KG1 (cell line): Measurements from ENCODE around the gene BEND7.
"Not testable (repeated sequence)": the region's sequence is repeated elsewhere in the genome, so short reads cannot be mapped to it uniquely, and the experiment has no call there.

Experiments
- DNase-seq: peaks from one replicate; lab custom pipeline; 2025; lab: John Stamatoyannopoulos, UW

Gene BEND7, protein sequence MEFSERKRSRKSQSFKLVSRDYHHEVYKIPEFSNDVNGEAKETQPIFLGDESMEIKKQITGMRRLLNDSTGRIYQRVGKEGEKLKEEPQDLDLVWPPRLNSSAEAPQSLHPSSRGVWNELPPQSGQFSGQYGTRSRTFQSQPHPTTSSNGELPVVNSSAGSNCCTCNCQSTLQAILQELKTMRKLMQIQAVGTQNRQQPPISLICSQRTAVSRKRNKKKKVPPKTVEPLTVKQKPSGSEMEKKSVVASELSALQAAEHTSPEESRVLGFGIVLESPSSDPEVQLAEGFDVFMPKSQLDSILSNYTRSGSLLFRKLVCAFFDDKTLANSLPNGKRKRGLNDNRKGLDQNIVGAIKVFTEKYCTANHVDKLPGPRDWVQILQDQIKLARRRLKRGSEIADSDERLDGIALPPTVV

DNA sequence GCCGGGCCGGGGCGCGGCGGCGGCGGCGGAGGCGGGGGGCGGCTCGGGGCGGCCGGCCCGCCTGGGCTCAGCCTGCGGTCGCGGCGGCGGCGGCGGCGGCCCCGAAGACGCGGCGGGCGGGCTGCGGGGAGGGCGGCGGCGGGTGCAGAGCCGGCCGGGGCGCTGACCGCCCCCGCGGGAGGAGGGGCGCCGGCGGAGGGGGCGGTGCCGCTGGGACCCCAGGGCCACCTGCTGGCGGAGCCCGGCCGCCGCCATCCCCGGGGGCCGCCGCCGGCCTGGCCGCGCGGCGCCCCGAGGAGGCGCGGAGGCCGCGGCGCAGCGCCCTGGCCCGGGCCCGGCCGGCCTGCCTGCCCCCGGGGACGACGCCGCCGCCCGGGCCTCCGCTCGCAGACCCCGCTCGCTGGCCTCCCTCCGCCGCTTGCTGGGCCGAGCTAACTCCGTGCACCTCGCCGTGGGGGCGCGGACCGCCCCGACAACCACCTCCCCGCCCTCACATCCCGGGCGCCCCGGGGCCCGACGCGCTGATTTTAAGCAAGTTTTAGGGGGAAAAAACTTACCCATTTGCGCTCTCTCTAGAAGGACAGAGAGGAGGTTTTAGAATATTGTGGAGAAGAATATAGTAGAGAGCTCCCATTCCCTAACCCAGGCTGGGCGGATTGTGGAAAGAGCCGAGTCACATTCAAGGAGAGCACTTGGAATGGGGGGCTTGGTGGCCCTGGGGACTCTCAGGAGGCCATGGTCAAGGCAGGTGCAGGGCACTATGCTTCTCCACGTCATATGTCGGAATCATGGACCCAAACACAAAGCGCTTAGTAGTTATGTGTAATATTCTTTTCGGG, at the start of gene BEND7:
Gene BEND7 (minus strand): TSS at position 140 of the 839 bp plus-strand sequence. CDS start 481 bp downstream, outside the sequence.
- no peak for DNase-seq

DNA sequence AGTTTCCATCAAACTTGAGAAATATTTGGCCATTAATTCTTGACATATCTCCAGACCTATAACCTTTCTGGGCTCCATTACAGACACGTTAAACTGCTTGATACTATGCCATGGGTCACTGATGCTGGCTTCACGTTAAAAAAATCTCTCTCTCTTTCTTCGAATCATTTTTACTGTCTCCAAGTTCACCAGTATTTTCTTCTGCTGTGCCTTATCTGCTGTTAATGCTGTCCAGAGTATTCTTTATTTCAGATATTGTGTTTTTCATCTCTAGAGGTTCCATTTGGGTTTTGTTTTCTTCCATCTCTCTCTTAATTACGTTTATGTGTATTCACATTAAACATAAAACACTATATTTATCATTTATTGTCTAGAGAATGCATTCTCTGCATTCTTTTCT, 45.1 kb upstream of the BEND7 start:
- no peak for DNase-seq

DNA sequence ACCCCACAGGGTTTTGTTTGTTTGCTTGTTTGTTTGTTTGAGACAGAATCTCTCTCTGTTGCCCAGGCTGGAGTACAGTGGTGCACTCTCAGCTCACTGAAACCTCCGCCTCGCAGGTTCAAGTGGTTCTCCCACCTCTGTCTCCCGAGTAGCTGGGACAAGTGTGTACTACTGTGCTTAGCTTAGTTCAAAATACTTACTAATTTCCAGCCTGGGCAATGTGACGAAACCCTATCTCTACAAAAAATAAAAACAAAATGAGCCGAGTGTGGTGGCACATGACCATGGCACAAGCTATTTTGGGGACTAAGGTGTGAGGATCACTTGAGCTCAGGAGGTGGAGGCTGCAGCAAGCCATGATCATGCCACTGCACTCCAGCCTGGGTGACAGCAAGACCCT, 42.7 kb upstream of the BEND7 start:
- DNase-seq: no peak

DNA sequence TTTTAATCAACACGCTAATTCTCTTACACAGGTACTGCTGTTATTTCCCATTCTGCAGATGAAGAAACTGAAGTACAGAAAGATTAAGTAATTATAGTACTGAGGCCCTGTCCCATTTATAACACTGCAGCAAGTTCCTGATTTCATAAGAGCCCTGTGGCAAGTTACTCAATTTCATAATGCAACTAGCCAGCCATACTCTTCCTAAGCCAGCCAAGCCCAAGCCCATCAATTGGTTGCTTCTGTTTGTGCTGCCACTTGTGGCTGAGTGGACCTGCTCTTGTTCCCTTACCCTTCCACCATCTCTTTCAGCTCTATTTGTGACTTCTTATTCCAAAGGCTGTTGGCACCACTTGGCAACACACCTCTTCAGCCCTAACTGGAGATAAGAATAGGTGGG, 38.2 kb upstream of the BEND7 start:
- DNase-seq: no peak

DNA sequence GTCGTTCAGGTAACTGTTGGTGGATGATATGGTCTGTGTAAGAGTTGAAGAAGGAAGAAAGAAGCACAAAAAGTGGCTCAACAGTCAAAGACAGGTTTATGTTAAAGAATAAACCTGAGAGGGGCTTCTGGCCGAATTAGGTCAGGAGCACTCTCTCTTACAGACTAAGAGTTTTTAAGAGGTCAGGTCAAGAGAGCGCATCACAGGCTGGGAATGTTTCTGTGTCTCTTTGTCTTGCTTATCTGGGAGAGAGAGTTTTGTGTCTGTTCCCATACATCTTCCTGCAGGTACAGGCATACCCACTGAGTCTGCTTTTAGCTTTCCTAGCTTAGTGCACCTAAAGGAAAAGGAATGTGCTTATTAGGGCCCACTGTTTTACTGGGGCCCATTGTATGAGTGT, 35.8 kb upstream of the BEND7 start:
- no peak for DNase-seq

DNA sequence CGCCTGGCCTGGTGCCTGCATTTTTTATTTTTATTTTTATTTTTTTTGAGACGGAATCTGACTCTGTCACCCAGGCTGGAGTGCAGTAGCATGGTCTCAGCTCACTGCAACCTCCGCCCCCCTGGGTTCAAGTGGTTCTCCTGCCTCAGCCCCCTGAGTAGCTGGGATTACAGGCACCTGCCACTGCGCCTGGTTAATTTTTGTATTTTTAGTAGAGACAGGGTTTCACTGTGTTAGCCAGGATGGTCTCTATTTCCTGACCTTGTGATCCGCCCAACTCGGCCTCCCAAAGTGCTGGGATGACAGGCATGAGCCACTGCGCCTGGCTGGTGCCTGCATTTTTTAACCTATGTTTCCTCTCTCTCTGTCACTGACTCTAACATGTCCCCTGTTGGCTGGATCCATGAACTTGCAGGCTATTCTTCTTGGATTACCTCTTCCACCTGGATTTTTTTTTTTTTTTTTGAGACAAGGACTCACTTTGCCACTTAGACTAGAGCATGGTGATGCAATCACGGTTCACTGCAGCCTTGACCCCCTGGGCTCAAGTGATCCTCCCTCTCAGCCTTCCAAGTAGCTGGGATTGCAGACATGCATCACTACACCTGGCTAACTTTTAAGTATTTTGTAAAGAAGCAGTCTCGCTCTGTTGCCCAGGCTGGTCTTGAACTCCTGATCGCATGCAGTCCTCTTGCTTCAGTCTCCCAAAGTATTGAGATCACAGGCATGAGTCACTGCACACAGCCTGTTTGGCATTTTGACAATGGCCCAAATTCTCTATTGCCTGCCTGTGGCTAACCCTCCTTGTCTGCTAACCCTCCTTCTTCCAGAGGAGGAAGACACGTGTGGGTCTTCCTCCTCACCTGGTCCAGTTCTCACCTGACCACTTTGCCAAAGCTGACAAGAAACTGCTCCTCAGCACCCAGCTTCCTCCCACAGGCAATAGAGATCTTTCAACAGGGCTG, 34.9 kb upstream of the BEND7 start:
- DNase-seq: no peak

DNA sequence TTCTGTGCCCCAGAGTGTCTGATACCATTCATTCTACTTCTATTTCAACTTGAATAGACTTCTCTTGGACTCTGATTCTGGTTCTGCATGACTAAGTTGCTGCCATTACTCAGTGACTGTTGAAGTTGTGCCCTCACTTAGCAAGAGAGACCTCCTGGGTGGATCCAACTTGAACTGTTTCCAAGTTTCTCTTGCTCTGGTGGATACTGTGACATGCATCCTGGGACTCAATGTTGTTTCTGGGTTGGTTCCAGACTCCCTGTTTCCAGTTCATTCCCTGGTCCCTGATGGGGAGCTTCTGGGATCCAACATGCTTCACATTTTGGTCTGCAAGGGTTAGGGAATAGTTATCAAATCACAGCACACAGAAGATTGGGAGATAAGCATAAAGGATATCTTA, 31.8 kb upstream of the BEND7 start:
- no peak for DNase-seq

DNA sequence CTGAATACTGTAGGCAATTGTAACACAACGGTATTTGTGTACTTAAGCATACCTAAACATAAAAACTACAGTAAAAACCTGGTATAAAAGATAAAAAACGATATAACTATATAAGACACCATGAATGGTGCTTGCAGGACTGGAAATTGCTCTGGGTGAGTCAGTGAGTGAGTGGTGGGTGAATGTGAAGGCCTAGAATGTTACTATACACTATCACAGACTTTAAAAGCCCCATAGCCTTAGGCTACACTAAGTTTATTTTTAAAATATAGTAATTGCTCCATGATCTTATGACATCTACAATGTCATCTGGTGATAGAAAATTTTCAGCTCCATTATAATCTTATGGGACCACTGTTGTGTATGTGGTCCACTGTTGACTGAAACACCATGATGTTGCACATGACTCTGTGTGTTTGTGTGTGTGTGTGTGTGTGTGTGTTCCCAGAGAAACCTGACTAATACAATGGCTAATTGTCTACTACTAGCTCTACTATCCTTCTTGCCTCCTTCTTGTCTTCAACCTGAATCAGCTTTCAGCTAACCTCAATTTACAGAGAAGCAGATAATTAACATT, 30.4 kb upstream of the BEND7 start:
- no peak for DNase-seq

DNA sequence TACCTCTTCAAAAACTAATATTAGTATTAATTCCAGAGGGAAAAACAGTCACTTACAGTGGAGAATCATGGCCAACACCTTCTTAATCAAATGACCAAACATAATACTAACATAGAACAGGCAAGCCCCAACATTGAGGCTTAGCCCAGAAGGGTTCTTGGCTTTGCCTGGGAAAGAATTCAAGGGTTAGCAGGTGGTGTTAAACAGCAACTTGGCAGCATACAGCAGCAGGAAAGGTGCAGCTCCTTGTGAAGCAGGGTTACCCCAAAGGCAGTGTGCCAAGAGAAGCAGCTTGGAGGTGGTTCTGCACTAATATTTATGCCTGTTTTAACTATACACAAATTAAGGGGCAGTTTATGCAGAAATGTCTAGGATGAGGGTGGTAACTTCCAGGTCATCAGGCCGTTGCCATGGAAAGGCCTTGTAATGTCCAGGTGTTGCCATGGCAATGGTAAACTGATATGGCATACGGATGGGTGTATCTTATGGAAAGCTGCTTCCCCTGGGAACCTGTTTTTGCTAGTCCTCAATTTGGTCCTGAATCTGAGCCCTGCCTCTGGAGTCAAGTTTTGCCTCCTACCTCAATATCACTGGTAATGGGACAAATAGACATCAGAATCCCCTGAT, 27.2 kb upstream of the BEND7 start:
- DNase-seq: no peak

DNA sequence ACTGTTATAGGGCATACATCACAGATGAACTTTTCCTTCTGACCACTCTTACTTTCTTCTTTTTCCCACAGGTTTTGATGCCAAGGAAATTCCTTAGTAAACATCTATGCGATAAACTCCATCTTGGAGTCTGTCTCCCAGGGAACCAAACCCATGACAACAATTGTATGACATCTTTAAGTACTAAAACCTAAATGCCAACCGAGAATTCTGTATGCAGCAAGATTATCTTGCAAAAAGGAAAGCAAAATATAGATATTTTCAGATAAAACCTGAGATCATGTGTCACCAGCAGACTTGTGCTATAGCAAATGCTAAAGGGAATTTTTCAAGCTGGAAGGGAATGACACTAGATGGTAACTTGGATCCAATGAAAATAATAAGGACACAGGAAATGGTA, 22.0 kb upstream of the BEND7 start:
- DNase-seq: no peak

DNA sequence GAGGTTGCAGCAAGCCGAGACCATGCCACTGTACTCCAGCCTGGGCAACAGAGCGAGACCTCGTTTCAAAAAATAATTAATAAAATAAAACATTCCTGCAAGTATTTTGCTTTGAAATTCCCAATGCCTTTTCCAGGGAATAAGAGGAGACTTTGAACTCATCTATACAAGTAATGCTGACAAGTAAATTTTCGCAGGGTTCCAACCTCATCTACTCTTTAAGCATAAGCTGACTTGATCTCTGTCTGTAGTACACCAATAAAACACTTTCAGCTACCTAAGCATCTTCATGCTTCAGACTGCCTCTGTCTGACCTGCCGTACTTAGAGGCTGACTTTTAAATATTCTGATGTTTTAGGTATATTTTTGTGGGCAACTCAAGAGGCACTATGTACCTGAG, 13.7 kb upstream of the BEND7 start:
- DNase-seq: no peak

DNA sequence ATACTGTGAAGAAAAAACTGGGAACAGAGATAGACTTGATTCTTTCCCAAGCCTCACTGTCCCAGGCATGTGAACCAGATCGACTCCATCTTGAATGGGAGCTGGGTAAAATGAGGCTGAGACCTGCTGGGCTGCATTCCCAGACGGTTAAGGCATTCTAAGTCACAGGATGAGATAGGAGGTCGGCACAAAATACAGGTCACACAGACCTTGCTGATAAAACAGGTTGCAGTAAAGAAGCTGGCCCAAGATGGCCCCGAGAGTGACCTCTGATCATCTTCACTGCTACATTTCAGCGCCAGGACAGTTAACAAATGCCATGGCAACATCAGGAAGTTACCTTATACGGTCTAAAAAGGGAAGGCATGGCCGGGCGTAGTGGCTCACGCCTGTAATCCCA, 9.2 kb upstream of the BEND7 start:
- DNase-seq: not testable (repeated sequence)

DNA sequence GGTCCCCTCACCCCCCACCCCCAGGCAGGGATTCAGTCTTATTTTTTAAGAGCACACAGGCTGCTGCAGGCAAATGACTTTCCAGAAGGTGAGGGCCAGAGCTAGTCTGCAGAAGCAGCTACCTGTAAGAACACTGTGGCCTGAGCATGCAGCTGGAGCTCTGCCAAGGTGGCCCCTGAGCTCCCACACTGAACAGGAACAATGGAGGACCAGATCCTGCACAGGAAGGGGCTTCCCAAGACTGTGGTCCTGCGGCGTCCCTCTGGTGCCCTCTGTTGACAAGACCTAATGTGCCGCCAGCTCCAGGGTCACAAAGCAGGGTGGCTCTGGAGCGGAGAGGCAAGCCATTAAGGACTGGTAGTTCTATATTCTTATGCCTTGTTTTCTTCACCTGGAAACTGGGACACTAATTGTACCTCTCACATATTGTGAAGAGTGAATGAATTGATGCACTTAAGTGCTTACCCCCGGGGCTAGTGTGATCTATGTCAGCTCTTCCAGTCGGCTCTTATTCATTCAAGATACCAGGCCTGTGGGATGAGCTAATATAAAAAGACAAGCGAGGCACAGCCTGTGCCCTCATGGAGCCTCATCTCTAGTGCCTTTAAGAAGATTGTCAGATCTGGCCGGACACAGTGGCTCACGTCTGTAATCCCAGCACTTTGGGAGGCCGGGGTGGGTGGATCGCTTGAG, 8.0 kb upstream of the BEND7 start:
- no peak for DNase-seq

DNA sequence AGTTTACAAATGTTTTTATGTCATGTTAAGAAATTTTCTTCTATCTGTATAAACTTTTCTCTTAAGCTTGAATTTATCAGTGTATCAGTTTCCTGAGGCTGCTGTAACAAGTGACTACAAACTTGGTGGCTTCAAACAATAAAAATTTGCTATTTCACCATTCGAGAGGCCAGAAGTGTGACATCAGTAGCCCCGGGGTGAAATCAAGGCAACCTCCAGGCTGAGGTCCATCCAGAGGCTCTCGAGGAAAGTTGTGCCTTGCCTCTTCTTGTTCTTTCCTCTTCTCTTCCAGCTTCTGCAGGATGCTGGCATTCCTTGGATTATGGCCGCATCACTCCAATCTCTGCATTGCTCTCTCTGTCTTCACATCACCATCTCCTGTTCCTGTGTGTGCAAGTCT, 6.5 kb upstream of the BEND7 start:
- no peak for DNase-seq

DNA sequence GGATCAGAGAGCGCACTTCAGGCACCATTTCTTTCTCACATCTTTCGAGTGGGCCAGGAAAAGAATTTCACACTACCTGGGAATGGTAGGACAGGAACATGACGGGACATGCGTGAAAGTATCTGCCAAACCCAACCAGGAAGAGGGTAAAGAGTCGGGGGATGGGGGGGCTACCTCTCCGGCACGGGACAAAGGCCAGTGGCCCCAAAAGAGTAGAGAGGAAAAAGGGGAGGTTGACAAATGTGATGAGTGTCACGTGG, 830 bp upstream of the BEND7 start:
- DNase-seq: no peak

DNA sequence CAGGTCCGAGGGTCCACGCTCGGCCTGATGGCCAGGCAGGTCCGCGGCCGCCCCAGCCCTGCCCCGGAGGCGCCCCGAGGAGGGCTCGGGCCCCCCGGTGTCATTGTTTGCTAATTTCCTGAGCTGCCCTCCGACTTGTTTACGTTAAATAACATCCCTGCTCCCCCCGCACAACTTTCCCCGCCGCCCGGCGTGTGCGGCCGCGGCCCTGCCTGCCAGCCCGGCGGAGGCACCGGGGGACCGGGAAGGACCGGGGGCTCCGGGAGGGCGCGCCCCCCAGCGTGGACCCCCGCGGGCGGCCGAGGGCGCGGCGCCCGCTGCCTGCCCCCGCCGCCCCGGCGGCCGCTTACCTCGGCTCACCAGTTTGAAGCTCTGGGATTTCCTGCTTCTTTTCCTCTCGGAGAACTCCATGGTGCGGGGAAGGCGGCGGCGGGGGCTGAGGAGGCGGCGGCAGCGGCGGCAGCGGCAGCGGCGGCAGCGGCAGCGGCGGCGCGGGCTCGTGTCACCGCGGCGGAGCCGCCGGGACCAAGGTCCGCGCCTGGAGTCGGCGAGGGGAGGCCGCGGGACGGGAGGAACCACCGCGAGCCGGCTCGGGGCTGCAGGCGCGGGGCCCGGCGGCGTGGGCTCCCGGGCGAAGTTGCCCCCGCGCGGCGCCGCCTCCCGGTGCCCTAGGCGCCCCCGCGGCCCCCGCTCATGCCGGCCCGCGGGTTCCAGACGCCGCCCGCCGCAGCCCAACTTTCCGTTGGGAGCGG, 515 bp downstream of the BEND7 start:
- DNase-seq: no peak

DNA sequence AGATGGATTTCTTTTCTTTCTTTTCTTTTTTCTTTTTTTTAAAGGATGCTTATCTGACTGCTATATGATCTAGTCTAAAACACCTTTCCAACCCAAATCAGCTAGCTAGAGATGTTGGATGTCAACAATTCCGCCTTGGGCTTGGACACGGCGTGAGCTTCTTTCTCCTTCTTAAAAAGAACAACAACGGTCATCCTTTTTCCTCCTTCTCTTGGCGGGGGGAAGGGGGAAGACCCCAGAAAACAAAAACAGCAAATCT, 1.0 kb downstream of the BEND7 start:
- no peak for DNase-seq

DNA sequence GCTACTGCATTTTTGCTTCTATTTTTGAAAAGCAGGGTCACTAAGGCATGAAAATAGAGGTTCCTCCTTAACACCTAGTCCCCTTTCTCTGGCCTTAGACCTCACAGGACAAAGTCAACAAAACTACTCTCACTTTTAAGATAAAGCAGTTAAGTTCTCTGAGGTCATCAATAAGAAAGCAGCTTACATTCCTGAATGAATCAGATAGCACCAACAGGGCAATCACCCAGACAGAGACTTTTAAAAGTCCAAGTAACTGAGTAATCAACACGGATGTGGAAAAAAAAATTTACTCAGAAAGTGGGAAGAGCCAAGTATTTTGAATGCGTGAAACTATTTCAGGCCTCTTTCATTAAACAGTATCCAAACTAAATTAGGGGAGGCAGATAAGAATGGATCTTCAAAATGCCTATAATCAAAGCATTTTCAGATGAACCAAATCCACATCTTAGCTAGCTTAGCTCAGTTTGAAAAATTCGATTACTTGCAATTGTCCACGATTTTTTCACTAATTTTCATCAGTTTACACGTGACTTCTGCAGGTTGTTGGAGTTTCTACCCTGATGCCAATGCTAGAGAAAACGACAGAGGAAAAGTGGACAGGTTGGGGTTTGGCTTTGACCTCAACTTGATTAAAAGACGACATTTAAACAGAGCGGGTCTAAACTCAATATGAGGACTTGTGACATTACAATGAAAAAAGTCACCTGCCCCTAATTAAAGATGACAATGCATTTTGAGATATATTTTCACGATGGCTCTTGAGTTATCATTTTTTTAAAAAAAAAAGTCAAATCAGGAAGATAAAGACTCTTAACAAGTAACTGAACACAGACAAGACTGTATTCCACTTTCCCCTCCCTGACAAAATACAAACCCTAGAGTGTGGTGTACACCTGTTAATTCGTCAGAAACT, 1.6 kb downstream of the BEND7 start:
- no peak for DNase-seq

DNA sequence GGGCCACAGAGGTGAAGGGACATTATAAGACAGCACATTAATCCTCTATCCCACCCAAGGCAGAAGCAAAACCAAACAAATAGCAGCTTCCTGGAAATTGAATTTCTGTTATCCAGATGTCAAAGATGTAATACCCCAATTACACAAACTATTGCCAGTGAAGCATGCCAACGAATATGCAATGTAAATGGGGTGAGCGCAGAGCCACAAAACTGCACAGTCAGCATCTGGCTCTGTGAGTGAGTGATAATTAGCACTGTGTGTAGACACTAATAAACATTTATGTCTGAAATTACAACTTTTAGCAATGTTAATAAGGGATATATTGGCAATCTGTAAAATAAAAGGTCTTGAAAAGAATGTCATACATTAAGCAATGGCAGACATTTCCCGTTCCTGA, 3.2 kb downstream of the BEND7 start:
- no peak for DNase-seq

DNA sequence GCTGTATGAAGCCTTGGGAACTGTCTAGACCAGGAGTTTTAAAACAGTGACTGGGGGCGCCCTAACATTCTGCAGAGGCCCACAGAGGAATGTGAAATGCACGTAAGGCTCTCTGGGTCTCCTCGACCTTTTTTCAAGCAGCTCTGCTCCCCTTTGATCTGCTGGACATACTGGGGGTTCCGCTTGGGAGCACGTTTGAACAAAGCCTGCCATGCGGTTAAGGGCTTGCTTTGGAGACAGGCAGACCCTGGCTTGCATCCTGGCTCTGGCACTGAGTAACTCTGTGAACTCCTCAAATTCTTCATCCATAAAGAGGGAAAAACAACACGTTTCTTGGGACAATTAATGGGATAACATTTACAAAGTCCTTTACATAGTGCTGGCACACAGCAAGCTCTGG, 7.8 kb downstream of the BEND7 start:
- DNase-seq: no peak
